ENCODE data around the gene TNFAIP8.

DNA sequence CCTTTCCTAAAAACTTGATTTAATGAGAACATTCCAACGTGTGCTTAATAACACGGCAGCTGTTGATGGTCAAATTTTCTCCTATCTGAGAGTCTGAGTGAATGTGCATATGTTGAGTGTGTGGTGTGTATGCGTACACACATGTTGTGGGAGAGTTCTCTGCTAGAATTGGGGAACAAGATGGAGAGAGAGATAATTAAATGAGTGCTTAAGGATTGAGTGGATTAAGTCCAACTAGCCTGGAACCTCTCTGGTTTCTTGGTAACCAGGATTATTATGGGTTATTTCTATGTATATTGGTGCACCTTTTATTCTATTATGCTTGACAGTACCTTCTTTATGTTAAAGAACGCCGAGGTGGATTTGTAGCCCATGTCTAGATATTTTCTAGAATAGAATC lies 36.4 kb upstream of the TNFAIP8 start:
- TF ChIP-seq FOXM1 (IDR thresholded peaks at IDR 0.05; ENCODE audit: borderline replicate concordance, low read depth) (no peak), REST (IDR thresholded peaks at IDR 0.05; ENCODE audit: low read depth) (no peak), TCF12 (IDR thresholded peaks at IDR 0.05; ENCODE audit: low read depth) (no peak), YY1 (IDR thresholded peaks at IDR 0.05; ENCODE audit: low read depth) (no peak), RAD21 (IDR thresholded peaks at IDR 0.05; ENCODE audit: low read depth) (no peak), NFIC (IDR thresholded peaks at IDR 0.05) (no peak), TAF1 (IDR thresholded peaks at IDR 0.05; ENCODE audit: low read depth) (no peak), MAX (IDR thresholded peaks at IDR 0.05) (no peak), EP300 (IDR thresholded peaks at IDR 0.05; ENCODE audit: borderline replicate concordance) (no peak)
- TF ChIP-seq, protein P1, sequence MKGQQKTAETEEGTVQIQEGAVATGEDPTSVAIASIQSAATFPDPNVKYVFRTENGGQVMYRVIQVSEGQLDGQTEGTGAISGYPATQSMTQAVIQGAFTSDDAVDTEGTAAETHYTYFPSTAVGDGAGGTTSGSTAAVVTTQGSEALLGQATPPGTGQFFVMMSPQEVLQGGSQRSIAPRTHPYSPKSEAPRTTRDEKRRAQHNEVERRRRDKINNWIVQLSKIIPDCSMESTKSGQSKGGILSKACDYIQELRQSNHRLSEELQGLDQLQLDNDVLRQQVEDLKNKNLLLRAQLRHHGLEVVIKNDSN (IDR thresholded peaks at IDR 0.05) = no peak
